H9 (cell line): Measurements from ENCODE around the gene CBLB. TPM values are rescaled to one million over a fixed set of nuclear protein-coding genes. Genes with fewer than 3 reads are reported as not detected.

Experiments
- DNase-seq: peaks from one replicate; pipeline ENCODE4 v3.0.0-alpha.2; 2017
- H2AFZ ChIP-seq: one replicate; pipeline ENCODE4 v1.6.1; 2013; ENCODE audit warnings: mild to moderate bottlenecking, low read length, control low read depth, moderate library complexity
- H2AK5ac ChIP-seq: 2 replicates; pipeline ENCODE4 v1.6.1; 2013; ENCODE audit warnings: low read length, control low read depth, mixed read lengths; ENCODE audit not compliant: insufficient read length
- H2BK120ac ChIP-seq: one replicate; pipeline ENCODE4 v1.6.1; 2013; ENCODE audit warnings: low read depth, mild to moderate bottlenecking, low read length, control low read depth, inconsistent platforms; ENCODE audit not compliant: poor library complexity, severe bottlenecking
- H2BK12ac ChIP-seq: 2 replicates; pipeline ENCODE4 v1.6.1; 2013; ENCODE audit warnings: low read length, control low read depth, mixed read lengths, low read depth; ENCODE audit not compliant: insufficient read length
- H2BK15ac ChIP-seq: 2 replicates; pipeline ENCODE4 v1.6.1; 2013; ENCODE audit warnings: low read depth, low read length, control low read depth
- H2BK20ac ChIP-seq: one replicate; pipeline ENCODE4 v1.6.1; 2013; ENCODE audit warnings: low read depth, mild to moderate bottlenecking, low read length, control low read depth, inconsistent platforms; ENCODE audit not compliant: poor library complexity, severe bottlenecking
- H2BK5ac ChIP-seq: 2 replicates; pipeline ENCODE4 v1.6.1; 2013; ENCODE audit warnings: low read length, control low read depth, mixed read lengths; ENCODE audit not compliant: insufficient read length
- H3K14ac ChIP-seq: 2 replicates; pipeline ENCODE4 v1.6.1; 2013; ENCODE audit warnings: low read length, control low read depth; ENCODE audit not compliant: insufficient read depth
- H3K18ac ChIP-seq: 2 replicates; pipeline ENCODE4 v1.6.1; 2013; ENCODE audit warnings: low read depth, mild to moderate bottlenecking, mixed read lengths, low read length, control low read depth; ENCODE audit not compliant: insufficient read length
- H3K23ac ChIP-seq: 2 replicates; pipeline ENCODE4 v1.6.1; 2013; ENCODE audit warnings: low read length, control low read depth, mixed read lengths, low read depth; ENCODE audit not compliant: insufficient read length
- H3K23me2 ChIP-seq: 2 replicates; pipeline ENCODE4 v1.6.1; 2013; ENCODE audit warnings: low read depth, mild to moderate bottlenecking, mixed read lengths, low read length, control low read depth; ENCODE audit not compliant: insufficient read length, poor library complexity, severe bottlenecking
- H3K27ac ChIP-seq: 2 replicates; pipeline ENCODE4 v1.5.1; 2013; ENCODE audit warnings: low read length, control low read depth, mixed read lengths, low read depth; ENCODE audit not compliant: insufficient read length
- H3K27me3 ChIP-seq: 2 replicates; pipeline ENCODE4 v1.6.1; 2013; ENCODE audit warnings: low read length, control low read depth, inconsistent platforms; ENCODE audit not compliant: insufficient read depth
- H3K4ac ChIP-seq: 2 replicates; pipeline ENCODE4 v1.6.1; 2013; ENCODE audit warnings: low read depth, mild to moderate bottlenecking, control low read depth, inconsistent platforms, low read length, moderate library complexity
- H3K4me1 ChIP-seq: 2 replicates; pipeline ENCODE4 v1.6.1; 2013; ENCODE audit warnings: low read length, control low read depth, inconsistent platforms; ENCODE audit not compliant: insufficient read depth
- H3K4me2 ChIP-seq: 2 replicates; pipeline ENCODE4 v1.6.1; 2013; ENCODE audit warnings: low read length, control low read depth, mixed read lengths; ENCODE audit not compliant: insufficient read length, insufficient read depth
- H3K56ac ChIP-seq: 2 replicates; pipeline ENCODE4 v1.6.1; 2013; ENCODE audit warnings: low read depth, mild to moderate bottlenecking, mixed read lengths, low read length, control low read depth; ENCODE audit not compliant: insufficient read length
- H3K79me1 ChIP-seq: 2 replicates; pipeline ENCODE4 v1.6.1; 2013; ENCODE audit warnings: low read depth, mild to moderate bottlenecking, moderate library complexity, low read length, control low read depth, inconsistent platforms; ENCODE audit not compliant: insufficient read depth, poor library complexity, severe bottlenecking
- H3K79me2 ChIP-seq: 2 replicates; pipeline ENCODE4 v1.6.1; 2013; ENCODE audit warnings: low read length, control low read depth, inconsistent platforms; ENCODE audit not compliant: insufficient read depth
- H3K9ac ChIP-seq: 2 replicates; pipeline ENCODE4 v1.6.1; 2013; ENCODE audit warnings: low read length, control low read depth, mixed read lengths; ENCODE audit not compliant: insufficient read length; ENCODE audit errors: extremely low read depth
- H3K9me3 ChIP-seq: one replicate; pipeline ENCODE4 v1.6.1; 2013; ENCODE audit warnings: low read depth, low read length, inconsistent platforms; ENCODE audit not compliant: control insufficient read depth
- H3T11ph ChIP-seq: one replicate; pipeline ENCODE4 v1.6.1; 2013; ENCODE audit warnings: mild to moderate bottlenecking, low read length, control low read depth, inconsistent platforms
- H4K20me1 ChIP-seq: one replicate; pipeline ENCODE4 v1.6.1; 2013; ENCODE audit not compliant: control insufficient read depth, insufficient read length, insufficient read depth
- H4K5ac ChIP-seq: 2 replicates; pipeline ENCODE4 v1.6.1; 2013; ENCODE audit warnings: low read depth, mild to moderate bottlenecking, mixed read lengths, low read length, control low read depth; ENCODE audit not compliant: insufficient read length
- H4K8ac ChIP-seq: replicated peaks from 2 replicates; pipeline ENCODE4 v1.6.1; 2013; ENCODE audit warnings: low read length, control low read depth, mixed read lengths, low read depth; ENCODE audit not compliant: insufficient read length
- H4K91ac ChIP-seq: 2 replicates; pipeline ENCODE4 v1.6.1; 2013; ENCODE audit warnings: low read depth, mild to moderate bottlenecking, moderate library complexity, mixed read lengths, low read length, control low read depth; ENCODE audit not compliant: insufficient read length
- H3K27ac Mint-ChIP-seq, 3 experiments: 2 replicates in 2 of 3; 3 replicates in 1 of 3; pipeline ENCODE4 v1.8.0; 2020 to 2021; ENCODE audit warnings: mixed read lengths in 3 of 3, mild to moderate bottlenecking in 1 of 3, moderate library complexity in 1 of 3
- H3K27me3 Mint-ChIP-seq: 2 replicates; pipeline ENCODE4 v1.8.0; 2021; ENCODE audit warnings: low read depth, mild to moderate bottlenecking, moderate library complexity, mixed read lengths
- H3K36me3 Mint-ChIP-seq, 3 experiments: 2 replicates in 2 of 3; 3 replicates in 1 of 3; pipeline ENCODE4 v1.8.0; 2020 to 2021; ENCODE audit warnings: low read depth in 3 of 3, mixed read lengths in 3 of 3; ENCODE audit not compliant: insufficient read depth in 1 of 3
- H3K4me1 Mint-ChIP-seq, 2 experiments: 2 replicates each; pipeline ENCODE4 v1.8.0; 2020; ENCODE audit warnings: mixed read lengths in 2 of 2
- H3K4me3 Mint-ChIP-seq, 2 experiments: 2 replicates in 1 of 2; 3 replicates in 1 of 2; pipeline ENCODE4 v1.8.0; 2020 to 2021; ENCODE audit warnings: mild to moderate bottlenecking in 2 of 2, mixed read lengths in 2 of 2, moderate library complexity in 1 of 2
- H3K9me3 Mint-ChIP-seq, 2 experiments: 2 replicates in 1 of 2; 3 replicates in 1 of 2; pipeline ENCODE4 v1.8.0; 2020; ENCODE audit warnings: mild to moderate bottlenecking in 2 of 2, mixed read lengths in 2 of 2, moderate library complexity in 1 of 2
- CTCF ChIP-seq: fragments of 200-600 bp; sonication (generic); conservative IDR thresholded peaks from 3 replicates; pipeline ENCODE4 v1.8.0; 2021; ENCODE audit warnings: antibody characterized with exemption, mild to moderate bottlenecking
- WGBS: extraction: QIAGEN DNeasy Blood & Tissue Kit; methylation state at CpG from one replicate; pipeline ENCODE4 v1.1.7; 2013; ENCODE audit warnings: missing lambda C conversion rate, low lambda C conversion rate, mixed read lengths; ENCODE audit not compliant: insufficient read length; ENCODE audit errors: extremely low coverage; 5-methylcytosine and 5-hydroxymethylcytosine counted together
- total RNA-seq: library from RNA; stranded (reverse); gene quantifications from 2 replicates; pipeline ENCODE4 v1.2.1, GENCODE V29; 2021

The CBLB gene
- total RNA-seq, 1 experiment from 2014 or later, result 25.7 TPM

DNA sequence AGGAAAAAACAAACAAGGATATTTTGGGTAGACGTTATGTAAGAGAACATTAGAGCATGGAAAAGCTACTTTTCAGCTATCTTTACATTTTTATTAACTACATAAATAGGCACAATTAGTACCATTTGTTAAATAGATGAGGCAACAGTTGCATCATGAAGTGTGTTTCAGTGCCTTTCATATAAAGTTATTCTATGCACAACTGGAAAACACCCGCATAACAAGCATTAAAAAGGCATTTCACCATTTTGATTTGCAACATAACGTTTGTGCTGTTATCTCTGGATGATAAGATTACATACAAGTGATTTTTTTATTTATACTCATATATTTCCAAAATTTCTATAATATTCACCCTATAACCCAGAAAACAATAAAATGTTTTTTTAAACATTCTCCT lies 69.5 kb downstream of the CBLB start:
- Histone ChIP-seq H4K5ac (no peak overlapping the region), H3K18ac (no peak overlapping the region), H3K9ac (no peak overlapping the region), H3K79me1 (no peaks in the 10 kb centered on the region), H3K4ac (no peak overlapping the region), H3K27ac (no peak overlapping the region), H2BK5ac (no peak overlapping the region), H3K9me3 (no peaks in the 10 kb centered on the region), H2BK20ac (no peak overlapping the region), H3K56ac (no peak overlapping the region), H3K4me2 (no peak overlapping the region), H3K79me2 (peaks cover 2% of the 10 kb centered on the region; the same call in 1 of the 2 replicates), H2AK5ac (no peak overlapping the region), H2BK120ac (no peak overlapping the region), H3K14ac (no peak overlapping the region), H2AFZ (no peak overlapping the region), H3K23ac (no peak overlapping the region), H2BK15ac (no peak overlapping the region), H4K20me1 (no peaks in the 10 kb centered on the region), H3K23me2 (no peaks in the 10 kb centered on the region), H3K4me1 (peaks cover 6% of the 10 kb centered on the region; the same call in 1 of the 2 replicates), H3T11ph (no peak overlapping the region), H4K8ac (no peak overlapping the region), H3K27me3 (no peaks in the 10 kb centered on the region), H4K91ac (no peak overlapping the region), H2BK12ac (no peak overlapping the region)
- no peaks in the 10 kb centered on the region for H3K27me3 Mint-ChIP-seq
- WGBS, result no CpG with 5 or more reads among the region's 3 CpGs
- H3K4me3 Mint-ChIP-seq, result no peak overlapping the region; a peak in 1 of 5 replicates
- peaks cover 46 to 49% of the 10 kb centered on the region in 2 experiments for H3K4me1 Mint-ChIP-seq
- no peak for TF ChIP-seq CTCF
- peak overlapping the region; percentile 8 to 89 (median 30); a peak in 3 of 7 replicates for H3K27ac Mint-ChIP-seq
- H3K36me3 Mint-ChIP-seq, result peaks cover 0 to 7% (median 4%) of the 10 kb centered on the region in 3 experiments; a peak in 3 of 7 replicates
- no peak for DNase-seq
- H3K9me3 Mint-ChIP-seq, result peaks cover 0 to 7% of the 10 kb centered on the region in 2 experiments; a peak in 3 of 5 replicates
